Loucy (cell line): ENCODE results near the gene RCOR2.

ENCODE experiments used
- H2AFZ ChIP-seq: fragments of 200-600 bp; sonication (generic); 2 replicates; pipeline ENCODE4 v1.6.0; 2016; ENCODE audit warnings: antibody characterized with exemption, mild to moderate bottlenecking, low read length, moderate library complexity
- H3F3A ChIP-seq: fragments of 200-600 bp; 2 replicates; pipeline ENCODE4 v1.6.0; 2016; ENCODE audit warnings: antibody characterized with exemption, low read depth, mild to moderate bottlenecking
- H3K27me3 ChIP-seq: fragments of 200-600 bp; sonication (generic); 2 replicates; pipeline ENCODE4 v1.6.1; 2014; ENCODE audit warnings: low read length, mild to moderate bottlenecking; ENCODE audit not compliant: insufficient read depth, poor library complexity, severe bottlenecking
- H3K36me3 ChIP-seq: fragments of 200-600 bp; sonication (generic); 2 replicates; pipeline ENCODE4 v1.6.1; 2016; ENCODE audit warnings: low read length; ENCODE audit not compliant: insufficient read depth
- H3K4me1 ChIP-seq: fragments of 200-600 bp; sonication (generic); 2 replicates; pipeline ENCODE4 v1.5.1; 2014; ENCODE audit warnings: low read length, mild to moderate bottlenecking; ENCODE audit not compliant: insufficient read depth, poor library complexity, severe bottlenecking
- H3K4me2 ChIP-seq: fragments of 200-600 bp; sonication (generic); 2 replicates; pipeline ENCODE4 v1.6.0; 2014; ENCODE audit warnings: antibody characterized with exemption, low read length, low read depth, mild to moderate bottlenecking; ENCODE audit not compliant: poor library complexity, severe bottlenecking
- H3K4me3 ChIP-seq: fragments of 200-600 bp; sonication (generic); 2 replicates; pipeline ENCODE4 v1.5.1; 2014; ENCODE audit warnings: low read length, mild to moderate bottlenecking, mixed read lengths; ENCODE audit not compliant: poor library complexity, severe bottlenecking
- H3K79me2 ChIP-seq: fragments of 200-600 bp; sonication (generic); 2 replicates; pipeline ENCODE4 v1.6.1; 2014; ENCODE audit warnings: low read length; ENCODE audit not compliant: insufficient read depth
- H3K9ac ChIP-seq: fragments of 200-600 bp; sonication (generic); 2 replicates; pipeline ENCODE4 v1.6.0; 2014; ENCODE audit warnings: mild to moderate bottlenecking, low read depth, low read length, moderate library complexity; ENCODE audit not compliant: poor library complexity, severe bottlenecking
- H3K9me2 ChIP-seq: fragments of 200-600 bp; sonication (generic); replicated peaks from 2 replicates; pipeline ENCODE4 v1.6.1; 2016; ENCODE audit warnings: low read depth, low read length, mixed read lengths
- H3K9me3 ChIP-seq: fragments of 200-600 bp; sonication (generic); 2 replicates; pipeline ENCODE4 v1.6.1; 2014; ENCODE audit warnings: mild to moderate bottlenecking, antibody characterized with exemption, low read length, low read depth; ENCODE audit not compliant: insufficient read depth
- H4K20me1 ChIP-seq: fragments of 200-600 bp; sonication (generic); 2 replicates; pipeline ENCODE4 v1.6.0; 2014; ENCODE audit warnings: antibody characterized with exemption, low read length, mild to moderate bottlenecking; ENCODE audit not compliant: insufficient read depth, poor library complexity, severe bottlenecking
- EZH2phosphoT487 ChIP-seq: fragments of 200-600 bp; IDR thresholded peaks from 2 replicates; pipeline ENCODE4 v1.6.1; 2018; ENCODE audit warnings: antibody characterized with exemption, mild to moderate bottlenecking, moderate library complexity, borderline replicate concordance
- TF ChIP-seq, protein P1 (sequence below): fragments of 200-600 bp; sonication (generic); conservative IDR thresholded peaks from 2 replicates; pipeline ENCODE4 v1.5.1; 2014; ENCODE audit warnings: mild to moderate bottlenecking, antibody characterized with exemption, low read length

Gene RCOR2

DNA sequence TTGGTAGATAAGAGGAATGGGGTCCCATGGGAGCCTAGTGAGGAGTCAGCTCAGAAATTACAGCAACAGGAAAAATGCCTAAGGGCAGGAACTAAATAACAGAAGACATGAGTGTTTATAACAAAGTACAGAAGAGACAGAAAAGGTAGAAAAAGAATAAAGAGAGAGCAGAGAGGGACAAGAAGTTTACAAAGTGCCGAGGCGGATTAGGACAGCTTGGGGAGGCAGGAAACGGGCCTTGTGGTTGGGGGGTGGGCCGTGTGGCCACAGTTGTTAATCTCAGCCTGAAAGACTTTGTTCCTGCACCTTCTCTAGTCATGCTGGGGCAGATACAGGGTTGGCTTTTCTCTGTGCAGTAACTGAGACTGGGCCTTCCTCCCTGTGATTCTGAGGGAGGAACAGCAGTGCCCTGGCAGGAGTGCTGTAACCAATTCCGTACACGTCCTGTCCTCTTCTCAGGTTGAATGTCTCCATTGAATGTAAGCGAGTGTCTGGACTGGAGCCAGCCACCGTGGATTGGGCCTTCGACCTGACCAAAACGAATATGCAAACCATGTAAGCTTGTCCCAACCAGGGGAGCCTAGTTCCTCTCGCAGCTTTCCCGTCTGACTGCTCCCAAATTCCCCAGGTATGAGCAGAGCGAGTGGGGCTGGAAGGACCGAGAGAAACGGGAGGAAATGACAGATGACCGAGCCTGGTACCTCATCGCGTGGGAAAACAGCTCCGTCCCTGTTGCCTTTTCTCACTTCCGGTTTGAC, 35.0 kb upstream of the RCOR2 start:
- H3K4me2 ChIP-seq = peak overlapping the region; percentile 90
- H3K36me3 ChIP-seq = peaks cover 45% of the 10 kb centered on the region; the same call in 1 of the 2 replicates
- peaks cover 21% of the 10 kb centered on the region for H3K4me1 ChIP-seq
- H3K27me3 ChIP-seq = no peaks in the 10 kb centered on the region
- H3K9ac ChIP-seq = peak overlapping the region; percentile 65
- no peaks in the 10 kb centered on the region for H3K9me3 ChIP-seq
- no peak overlapping the region for H2AFZ ChIP-seq
- H4K20me1 ChIP-seq = peaks cover 6% of the 10 kb centered on the region
- H3K9me2 ChIP-seq = no peaks in the 10 kb centered on the region
- H3F3A ChIP-seq = peaks cover 6% of the 10 kb centered on the region; the same call in 1 of the 2 replicates
- H3K4me3 ChIP-seq = peak overlapping the region; percentile 69
- H3K79me2 ChIP-seq = no peaks in the 10 kb centered on the region
- TF ChIP-seq, protein P1, sequence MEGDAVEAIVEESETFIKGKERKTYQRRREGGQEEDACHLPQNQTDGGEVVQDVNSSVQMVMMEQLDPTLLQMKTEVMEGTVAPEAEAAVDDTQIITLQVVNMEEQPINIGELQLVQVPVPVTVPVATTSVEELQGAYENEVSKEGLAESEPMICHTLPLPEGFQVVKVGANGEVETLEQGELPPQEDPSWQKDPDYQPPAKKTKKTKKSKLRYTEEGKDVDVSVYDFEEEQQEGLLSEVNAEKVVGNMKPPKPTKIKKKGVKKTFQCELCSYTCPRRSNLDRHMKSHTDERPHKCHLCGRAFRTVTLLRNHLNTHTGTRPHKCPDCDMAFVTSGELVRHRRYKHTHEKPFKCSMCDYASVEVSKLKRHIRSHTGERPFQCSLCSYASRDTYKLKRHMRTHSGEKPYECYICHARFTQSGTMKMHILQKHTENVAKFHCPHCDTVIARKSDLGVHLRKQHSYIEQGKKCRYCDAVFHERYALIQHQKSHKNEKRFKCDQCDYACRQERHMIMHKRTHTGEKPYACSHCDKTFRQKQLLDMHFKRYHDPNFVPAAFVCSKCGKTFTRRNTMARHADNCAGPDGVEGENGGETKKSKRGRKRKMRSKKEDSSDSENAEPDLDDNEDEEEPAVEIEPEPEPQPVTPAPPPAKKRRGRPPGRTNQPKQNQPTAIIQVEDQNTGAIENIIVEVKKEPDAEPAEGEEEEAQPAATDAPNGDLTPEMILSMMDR = no peak
- TF ChIP-seq EZH2phosphoT487 = no peak

DNA sequence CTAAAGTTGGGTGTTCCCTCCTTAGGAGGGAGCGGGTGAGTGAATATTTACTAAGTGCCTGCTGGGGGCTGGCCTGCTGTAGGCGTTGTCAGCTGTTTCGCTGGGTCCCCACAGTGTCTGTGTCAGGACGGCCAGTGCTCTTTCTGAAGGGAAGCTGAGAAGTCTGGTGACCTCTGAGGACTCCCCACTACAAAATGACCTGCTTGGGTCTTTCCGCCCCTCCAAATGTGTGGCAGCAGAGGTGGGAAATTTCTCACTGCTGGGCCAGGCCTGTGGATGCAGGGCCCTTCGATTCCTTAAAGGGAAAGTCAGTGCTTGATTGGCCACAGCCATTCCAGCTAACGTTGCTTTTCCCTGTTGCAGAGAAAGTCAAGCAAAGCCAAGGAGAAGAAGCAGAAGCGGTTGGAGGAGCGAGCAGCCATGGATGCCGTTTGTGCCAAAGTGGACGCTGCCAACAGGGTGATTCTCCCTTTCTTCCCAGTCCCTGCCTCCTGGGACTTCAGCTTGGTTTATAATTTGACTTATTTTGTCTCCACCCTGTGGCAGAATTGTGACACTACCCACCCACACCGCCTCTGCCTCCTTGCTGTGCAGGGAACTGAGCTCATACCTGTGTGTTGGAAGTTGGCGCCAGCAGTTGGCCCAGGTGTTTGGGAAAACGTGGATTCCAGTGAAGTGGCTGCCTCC, 28.7 kb upstream of the RCOR2 start:
- Histone ChIP-seq H3K9me3 (no peaks in the 10 kb centered on the region), H3F3A (no peaks in the 10 kb centered on the region), H3K9me2 (no peaks in the 10 kb centered on the region), H2AFZ (no peak overlapping the region), H3K79me2 (peaks cover 52% of the 10 kb centered on the region), H3K27me3 (no peaks in the 10 kb centered on the region), H3K36me3 (peaks cover 14% of the 10 kb centered on the region; the same call in 1 of the 2 replicates), H3K9ac (no peak overlapping the region), H3K4me1 (peaks cover 23% of the 10 kb centered on the region), H3K4me2 (no peak overlapping the region), H4K20me1 (peaks cover 24% of the 10 kb centered on the region), H3K4me3 (no peak overlapping the region)
- no peak for TF ChIP-seq EZH2phosphoT487
- TF ChIP-seq, protein P1 = peak; percentile 69

DNA sequence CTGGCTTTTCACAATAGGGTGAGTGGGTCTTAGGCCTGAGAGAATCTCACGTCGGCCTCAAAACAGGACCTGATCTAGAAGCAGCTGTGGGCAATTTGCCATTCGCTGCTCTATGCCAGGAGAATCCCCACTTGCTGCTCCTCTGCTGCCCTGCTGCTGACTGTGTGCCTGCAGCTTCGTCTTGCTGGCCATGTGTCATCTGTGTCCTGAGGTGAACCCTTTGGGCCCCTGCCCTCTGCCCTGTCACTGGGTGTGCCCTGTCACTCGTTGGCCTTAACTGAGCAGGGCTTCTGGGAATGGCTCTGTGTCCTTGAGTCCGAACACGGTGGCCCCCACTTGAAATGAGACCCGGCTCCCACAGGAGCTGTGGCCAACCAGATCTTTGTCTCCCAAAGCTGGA, 28.0 kb upstream of the RCOR2 start:
- Histone ChIP-seq H3K36me3 (peaks cover 14% of the 10 kb centered on the region; the same call in 1 of the 2 replicates), H3K9ac (no peak overlapping the region), H3F3A (no peaks in the 10 kb centered on the region), H4K20me1 (peaks cover 30% of the 10 kb centered on the region), H3K4me3 (no peak overlapping the region), H2AFZ (no peak overlapping the region), H3K79me2 (peaks cover 58% of the 10 kb centered on the region), H3K9me3 (no peaks in the 10 kb centered on the region), H3K4me1 (peaks cover 29% of the 10 kb centered on the region), H3K4me2 (no peak overlapping the region), H3K9me2 (no peaks in the 10 kb centered on the region), H3K27me3 (no peaks in the 10 kb centered on the region)
- TF ChIP-seq EZH2phosphoT487 = no peak
- TF ChIP-seq, protein P1 = no peak
